Measurements from ENCODE around the gene APLP2. TPM values are rescaled to one million over a fixed set of nuclear protein-coding genes. Genes with fewer than 3 reads are reported as not detected.
A peak's percentile ranks its signal among the peaks of the same experiment; 100 is the strongest.

Gene APLP2
- polyA plus RNA-seq, 3 donors, result 486 to 622 (median 591) TPM

DNA sequence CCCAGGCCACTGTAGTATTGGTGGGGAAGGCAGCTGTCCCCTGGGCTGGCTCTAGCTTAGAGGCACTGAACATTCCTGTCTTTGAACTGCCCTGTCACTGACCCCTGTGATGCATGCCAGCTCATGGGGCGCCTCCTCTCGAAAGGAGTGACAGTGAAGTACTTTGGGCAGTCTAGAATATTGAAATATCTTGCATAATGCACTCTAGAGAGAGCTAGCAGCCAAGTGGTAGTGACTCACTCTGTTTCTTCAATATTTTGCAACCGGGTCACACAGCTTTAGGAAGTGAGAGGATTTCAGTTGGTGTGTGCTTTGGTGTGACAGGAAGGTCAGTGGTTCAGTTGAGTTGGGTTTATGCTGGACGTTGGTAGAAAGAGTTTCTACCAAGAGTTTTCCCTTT lies 54.4 kb downstream of the APLP2 start:
- peaks cover 0 to 3% (median 0%) of the 10 kb centered on the region in 7 donors for H3K9me3 Mint-ChIP-seq
- H3K4me1 Mint-ChIP-seq, result peaks cover 80% of the 10 kb centered on the region
- peak overlapping the region; percentile 67 for H3K4me2 ChIP-seq (replicated peaks; ENCODE audit: extremely low read depth, low read length, poor library complexity, severe bottlenecking)
- peaks cover 77 to 85% of the 10 kb centered on the region in 2 donors for H3K4me1 ChIP-seq (ENCODE audit: control insufficient read depth in 1 of 2, insufficient read depth in 2 of 2, low read length in 2 of 2)
- peak overlapping the region; percentile 91 to 96 for H3K27ac ChIP-seq (ENCODE audit: low read depth in 1 of 2, low read length in 2 of 2)
- peak overlapping the region; percentile 57 for H3K9ac ChIP-seq (ENCODE audit: insufficient read depth, low read length, poor library complexity, severe bottlenecking)
- no peak for TF ChIP-seq CTCF (IDR thresholded peaks at IDR 0.05)
- WGBS (ENCODE audit: insufficient coverage), result 0% methylated on average over 3 of the region's 4 CpGs
- H3K27me3 Mint-ChIP-seq (ENCODE audit: low read depth in 3 of 3), result peaks cover 0 to 4% (median 2%) of the 10 kb centered on the region in 3 donors
- H3K4me3 Mint-ChIP-seq, result peak overlapping the region; percentile 62 to 72
- no peak overlapping the region for H2AFZ ChIP-seq (ENCODE audit: insufficient read depth, low read depth, low read length, poor library complexity, severe bottlenecking)
- H3K9me3 ChIP-seq (replicated peaks in 1 of 2; ENCODE audit: control insufficient read depth in 1 of 2, insufficient read depth in 1 of 2, low read length in 2 of 2), result no peaks in the 10 kb centered on the region
- peaks cover 54 to 79% of the 10 kb centered on the region in 2 donors for H3K36me3 ChIP-seq (replicated peaks in 1 of 2; ENCODE audit: control insufficient read depth in 1 of 2, insufficient read depth in 2 of 2, low read length in 2 of 2)
- peak overlapping the region in 1 of 3 experiments; percentile 60 for H3K4me3 ChIP-seq (replicated peaks in 1 of 3; ENCODE audit: low read depth in 2 of 3, low read length in 3 of 3)
- peaks cover 87 to 93% of the 10 kb centered on the region in 2 donors for H3K36me3 Mint-ChIP-seq
- intact Hi-C loops (cut with micrococcal nuclease), result loop anchor here (2.0 to 5.0 kb wide), 4 partner anchors 37 to 121 kb away; partner anchors contain the start of gene PRDM10 (in 1 of the 2)
- H3K79me2 ChIP-seq (ENCODE audit: insufficient read depth, low read length), result peaks cover 86% of the 10 kb centered on the region
- peak; percentile 95 to 99 (median 98) for DNase-seq
- no peaks in the 10 kb centered on the region for H3K27me3 ChIP-seq (ENCODE audit: control insufficient read depth in 2 of 2, insufficient read depth in 2 of 2, low read length in 2 of 2)
- H3K27ac Mint-ChIP-seq, result peak overlapping the region; percentile 98 to 100 (median 100)
- peaks cover 69% of the 10 kb centered on the region for H4K20me1 ChIP-seq (ENCODE audit: insufficient read depth, low read length)

DNA sequence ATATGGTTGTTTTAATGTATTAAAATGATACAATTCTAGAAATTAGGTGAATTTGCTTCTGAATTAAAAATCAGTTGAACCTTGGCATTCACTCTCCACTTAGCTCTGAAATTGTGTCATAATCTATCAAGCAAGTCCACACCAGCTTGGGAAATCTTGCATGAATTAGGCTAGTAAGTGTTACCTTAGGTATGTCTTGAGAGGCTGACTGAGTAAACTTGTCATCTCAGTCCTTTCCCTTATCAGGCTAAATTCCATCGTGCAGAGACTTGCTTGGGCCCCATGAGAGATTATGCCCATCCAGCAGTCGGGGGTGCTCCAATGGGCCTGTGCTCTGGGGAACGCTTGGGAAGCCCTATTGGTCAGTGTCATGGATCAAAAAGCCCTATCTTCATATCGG lies 55.9 kb downstream of the APLP2 start:
- Mint-ChIP-seq H3K27ac (peak overlapping the region; percentile 98 to 100 (median 100)), H3K4me3 (no peak overlapping the region), H3K9me3 (peaks cover 0 to 3% (median 0%) of the 10 kb centered on the region in 7 donors), H3K4me1 (peaks cover 66% of the 10 kb centered on the region), H3K36me3 (peaks cover 86 to 91% of the 10 kb centered on the region in 2 donors), H3K27me3 (ENCODE audit: low read depth in 3 of 3) (peaks cover 0 to 4% (median 2%) of the 10 kb centered on the region in 3 donors)
- Histone ChIP-seq H3K9ac (ENCODE audit: insufficient read depth, low read length, poor library complexity, severe bottlenecking) (no peak overlapping the region), H3K79me2 (ENCODE audit: insufficient read depth, low read length) (peaks cover 83% of the 10 kb centered on the region), H2AFZ (ENCODE audit: insufficient read depth, low read depth, low read length, poor library complexity, severe bottlenecking) (no peak overlapping the region), H3K27me3 (ENCODE audit: control insufficient read depth in 2 of 2, insufficient read depth in 2 of 2, low read length in 2 of 2) (no peaks in the 10 kb centered on the region), H3K27ac (ENCODE audit: low read depth in 1 of 2, low read length in 2 of 2) (peak overlapping the region; percentile 11 to 91), H3K36me3 (replicated peaks in 1 of 2; ENCODE audit: control insufficient read depth in 1 of 2, insufficient read depth in 2 of 2, low read length in 2 of 2) (peaks cover 67 to 80% of the 10 kb centered on the region in 2 donors), H4K20me1 (ENCODE audit: insufficient read depth, low read length) (peaks cover 69% of the 10 kb centered on the region), H3K4me3 (replicated peaks in 1 of 3; ENCODE audit: low read depth in 2 of 3, low read length in 3 of 3) (no peak overlapping the region), H3K4me2 (replicated peaks; ENCODE audit: extremely low read depth, low read length, poor library complexity, severe bottlenecking) (no peak overlapping the region), H3K4me1 (ENCODE audit: control insufficient read depth in 1 of 2, insufficient read depth in 2 of 2, low read length in 2 of 2) (peaks cover 66 to 69% of the 10 kb centered on the region in 2 donors), H3K9me3 (replicated peaks in 1 of 2; ENCODE audit: control insufficient read depth in 1 of 2, insufficient read depth in 1 of 2, low read length in 2 of 2) (no peaks in the 10 kb centered on the region)
- WGBS (ENCODE audit: insufficient coverage), result 100% methylated on average over 2 of the region's 4 CpGs
- no peak for DNase-seq
- intact Hi-C loops (cut with micrococcal nuclease), result loop anchor here in 1 of 2 donors (2.0 kb wide), 2 partner anchors 53 to 123 kb away; partner anchors contain the start of gene PRDM10
- no peak for TF ChIP-seq CTCF (IDR thresholded peaks at IDR 0.05)
